ENCODE results near the gene CACNA1B. TPM values are rescaled to one million over a fixed set of nuclear protein-coding genes. Genes with fewer than 3 reads are reported as not detected.

Gene CACNA1B
- total RNA-seq, 1 donor from 2014 or later = 0.41 TPM

DNA sequence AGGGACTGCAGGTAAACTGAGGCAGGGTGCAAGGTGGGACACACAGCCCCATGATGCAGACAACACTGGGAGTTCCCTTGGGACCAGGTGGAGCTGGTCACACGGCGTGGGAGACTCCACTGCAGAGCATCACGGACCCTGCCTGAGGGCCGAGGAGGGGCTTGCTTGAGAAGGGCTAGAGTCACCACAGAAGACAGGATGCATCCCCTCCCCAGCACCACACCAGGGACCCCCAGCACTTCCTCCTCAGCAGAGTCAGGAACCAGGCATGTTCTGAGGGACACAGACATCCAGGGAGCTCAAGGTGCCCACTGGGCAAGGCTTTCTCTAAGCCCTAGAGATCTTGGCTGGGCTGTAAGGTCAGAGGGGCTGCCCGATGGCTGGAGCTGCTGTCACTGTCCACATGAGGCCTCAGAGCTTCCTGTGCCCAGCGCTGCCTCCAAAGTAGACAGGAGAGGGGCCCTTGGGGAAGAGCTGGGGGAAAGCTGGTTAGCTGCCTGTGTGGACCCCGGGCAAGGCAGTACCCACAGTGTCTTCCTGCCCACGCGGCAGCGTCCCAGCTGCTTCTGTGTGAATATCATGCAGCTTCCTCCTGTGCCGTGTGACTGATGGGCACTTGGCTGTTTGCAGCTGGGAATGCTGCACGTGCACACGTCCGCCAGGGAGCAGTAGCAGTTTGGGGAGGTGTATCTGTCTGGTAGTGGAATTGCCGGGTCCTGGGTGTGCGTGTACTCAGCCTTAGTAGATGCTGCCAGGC, 176.6 kb downstream of the CACNA1B start:
- ATAC-seq = no peak
- DNase-seq (ENCODE audit: missing footprints) = no peak
- intact Hi-C loops (cut with DNase I) = no loop called here

GRCh38 chr9:138057726-138058125, 180.1 kb downstream of the CACNA1B start:
- DNase-seq (ENCODE audit: missing footprints) (no peak), ATAC-seq (no peak)
- intact Hi-C loops (cut with DNase I) = no loop called here

DNA sequence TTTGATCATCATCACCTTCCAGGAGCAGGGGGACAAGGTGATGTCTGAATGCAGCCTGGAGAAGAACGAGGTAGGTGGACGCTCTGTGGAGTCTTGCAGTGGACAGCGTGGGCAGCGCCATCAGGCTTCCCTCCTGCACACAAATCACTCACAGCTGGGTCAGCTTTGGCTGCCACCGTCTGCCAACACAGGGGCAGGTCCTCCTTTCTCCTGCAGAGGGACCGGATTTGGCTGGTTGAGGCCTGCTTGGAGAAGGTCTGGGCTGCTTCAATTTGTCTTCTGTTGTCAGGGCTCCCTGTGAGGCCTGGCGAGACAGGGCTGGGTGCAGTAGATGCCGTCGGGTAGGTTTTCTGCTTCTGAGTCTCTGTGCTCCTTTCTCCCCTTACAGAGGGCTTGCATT, 180.6 kb downstream of the CACNA1B start:
- ATAC-seq = no peak
- intact Hi-C loops (cut with DNase I) = no loop called here

DNA sequence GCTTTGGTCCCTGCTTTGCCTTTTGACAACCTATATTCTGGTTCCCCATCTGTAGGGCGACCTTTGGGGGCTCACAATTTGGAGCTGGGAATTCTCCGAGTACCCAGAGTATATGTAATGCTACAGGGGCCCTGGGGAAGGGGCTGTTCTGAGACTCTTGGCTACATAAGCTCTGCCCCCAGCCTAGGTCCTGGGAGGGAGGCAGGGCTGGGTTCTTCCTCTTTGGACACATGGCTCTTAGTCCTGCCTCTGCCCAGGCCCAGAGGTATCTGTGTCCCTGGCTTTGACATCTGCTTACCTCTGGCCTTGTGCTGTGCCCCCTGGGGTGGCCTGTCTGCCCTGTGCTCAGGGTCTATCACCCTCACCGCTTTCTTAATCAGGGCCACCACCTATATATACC, 181.6 kb downstream of the CACNA1B start:
- ATAC-seq (peak; percentile 31), DNase-seq (ENCODE audit: missing footprints) (no peak)
- intact Hi-C loops (cut with DNase I) = no loop called here

More for the DNA sequence above, 180.6 kb downstream of the CACNA1B start:
- no peak for DNase-seq (ENCODE audit: missing footprints)

GRCh38 chr9:138060365-138060764, 182.8 kb downstream of the CACNA1B start:
- ATAC-seq = no peak
- DNase-seq (ENCODE audit: missing footprints) = no peak
- intact Hi-C loops (cut with DNase I) = no loop called here

GRCh38 chr9:138060881-138061280, 183.3 kb downstream of the CACNA1B start:
- DNase-seq (ENCODE audit: missing footprints) = no peak
- intact Hi-C loops (cut with DNase I) = no loop called here
- ATAC-seq = no peak

GRCh38 chr9:138061631-138062030, 184.0 kb downstream of the CACNA1B start:
- ATAC-seq (no peak), DNase-seq (ENCODE audit: missing footprints) (no peak)
- intact Hi-C loops (cut with DNase I) = no loop called here

DNA sequence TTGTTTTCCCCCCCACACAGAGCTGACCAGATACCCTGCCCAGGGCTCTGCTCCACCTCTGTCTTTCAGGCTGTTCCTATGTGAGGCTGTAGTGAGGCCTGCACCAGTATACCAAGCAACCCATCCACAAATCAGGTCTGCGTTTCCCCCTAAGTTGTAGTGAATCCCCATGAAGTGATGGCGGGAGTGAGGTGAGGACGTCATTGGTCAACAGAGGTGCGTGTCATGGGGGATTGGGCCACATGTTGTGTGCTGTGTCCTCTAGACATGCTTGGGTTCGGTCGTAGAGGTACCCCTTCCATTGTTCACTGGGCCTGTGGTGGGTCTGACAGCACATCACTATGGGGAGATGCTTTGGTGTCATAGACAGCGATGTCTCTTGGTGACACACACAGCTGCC, 184.6 kb downstream of the CACNA1B start:
- intact Hi-C loops (cut with DNase I) = no loop called here
- ATAC-seq (no peak), DNase-seq (ENCODE audit: missing footprints) (no peak)

DNA sequence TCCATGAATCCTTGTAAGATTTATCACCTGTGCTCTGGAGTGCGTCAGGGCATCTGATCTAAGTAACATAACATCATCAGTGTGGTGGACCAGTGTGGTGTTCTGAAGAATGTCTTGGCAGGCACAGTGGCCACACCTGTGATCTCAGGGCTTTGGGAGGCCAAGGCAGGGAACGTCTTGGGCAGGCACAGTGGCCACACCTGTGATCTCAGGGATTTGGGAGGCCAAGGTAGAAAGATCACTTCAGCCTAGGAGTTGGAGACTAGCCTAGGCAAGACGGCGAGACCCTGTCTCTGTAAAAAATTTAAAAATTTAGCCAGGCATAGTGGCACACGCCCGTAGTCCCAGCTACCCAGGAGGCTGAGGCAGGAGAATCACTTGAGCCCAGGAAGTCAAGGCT, 185.5 kb downstream of the CACNA1B start:
- no peak for ATAC-seq
- intact Hi-C loops (cut with DNase I) = no loop called here
- DNase-seq (ENCODE audit: missing footprints) = no peak

- no peak for DNase-seq (ENCODE audit: missing footprints)
- no peak for ATAC-seq
- intact Hi-C loops (cut with DNase I) = no loop called here
These were observed 186.2 kb downstream of the CACNA1B start for GRCh38 chr9:138063785-138064184.

GRCh38 chr9:138064547-138064946, 187.0 kb downstream of the CACNA1B start:
- ATAC-seq (no peak), DNase-seq (ENCODE audit: missing footprints) (no peak)
- intact Hi-C loops (cut with DNase I) = no loop called here

DNA sequence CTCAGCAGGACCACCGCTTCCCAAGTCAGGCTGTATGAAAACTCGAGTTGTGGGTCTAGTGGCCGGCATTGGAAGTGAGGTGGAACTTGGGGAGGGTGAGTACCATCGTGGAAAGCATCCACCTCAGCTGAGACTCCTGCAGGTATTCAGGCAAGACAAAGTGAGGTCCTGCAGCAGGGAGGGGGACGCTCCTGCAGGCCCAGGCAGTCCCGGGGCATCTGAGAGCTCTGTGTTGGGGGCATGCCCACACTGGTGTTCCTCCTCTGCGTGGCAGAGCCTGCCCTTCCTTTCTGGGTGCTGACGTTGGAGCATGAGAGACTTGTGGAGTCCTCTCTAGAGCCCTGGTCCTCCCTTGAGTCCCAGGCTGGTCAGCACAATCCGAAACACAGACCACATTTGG, 187.7 kb downstream of the CACNA1B start:
- intact Hi-C loops (cut with DNase I) = no loop called here
- no peak for DNase-seq (ENCODE audit: missing footprints)
- ATAC-seq = no peak

- DNase-seq (ENCODE audit: missing footprints) (peak; percentile 37), ATAC-seq (no peak)
- intact Hi-C loops (cut with DNase I) = no loop called here
These were observed 188.5 kb downstream of the CACNA1B start for GRCh38 chr9:138066049-138066448.

- peak; percentile 28 for DNase-seq (ENCODE audit: missing footprints)
These were observed 190.2 kb downstream of the CACNA1B start for GRCh38 chr9:138067613-138068367.

DNA sequence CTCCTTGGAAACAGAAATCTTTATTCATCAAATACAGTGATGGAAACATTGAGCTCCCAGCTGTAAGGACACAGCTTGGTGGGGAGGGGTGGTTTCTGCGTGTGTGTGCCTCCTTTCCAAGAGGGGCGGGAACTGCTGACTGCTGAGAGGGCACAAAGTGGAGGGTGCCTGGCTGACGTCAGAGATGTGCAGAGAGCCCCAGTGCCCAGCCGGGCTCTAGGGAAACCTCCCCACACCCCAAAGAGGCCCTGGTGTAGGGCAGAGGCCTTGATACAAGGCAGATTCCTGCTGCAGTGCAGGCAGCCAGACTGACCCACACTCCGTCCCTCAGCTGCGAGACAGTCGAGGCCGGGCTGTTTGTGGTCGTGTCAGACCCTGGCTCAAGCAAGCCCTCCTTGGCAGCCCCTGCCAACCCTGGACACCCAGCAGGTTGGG, 191.0 kb downstream of the CACNA1B start:
- intact Hi-C loops (cut with DNase I) = no loop called here
- DNase-seq (ENCODE audit: missing footprints) (peak; percentile 48), ATAC-seq (no peak)

More at GRCh38 chr9:138067613-138068367, 190.2 kb downstream of the CACNA1B start:
- intact Hi-C loops (cut with DNase I) = no loop called here
- no peak for ATAC-seq

DNA sequence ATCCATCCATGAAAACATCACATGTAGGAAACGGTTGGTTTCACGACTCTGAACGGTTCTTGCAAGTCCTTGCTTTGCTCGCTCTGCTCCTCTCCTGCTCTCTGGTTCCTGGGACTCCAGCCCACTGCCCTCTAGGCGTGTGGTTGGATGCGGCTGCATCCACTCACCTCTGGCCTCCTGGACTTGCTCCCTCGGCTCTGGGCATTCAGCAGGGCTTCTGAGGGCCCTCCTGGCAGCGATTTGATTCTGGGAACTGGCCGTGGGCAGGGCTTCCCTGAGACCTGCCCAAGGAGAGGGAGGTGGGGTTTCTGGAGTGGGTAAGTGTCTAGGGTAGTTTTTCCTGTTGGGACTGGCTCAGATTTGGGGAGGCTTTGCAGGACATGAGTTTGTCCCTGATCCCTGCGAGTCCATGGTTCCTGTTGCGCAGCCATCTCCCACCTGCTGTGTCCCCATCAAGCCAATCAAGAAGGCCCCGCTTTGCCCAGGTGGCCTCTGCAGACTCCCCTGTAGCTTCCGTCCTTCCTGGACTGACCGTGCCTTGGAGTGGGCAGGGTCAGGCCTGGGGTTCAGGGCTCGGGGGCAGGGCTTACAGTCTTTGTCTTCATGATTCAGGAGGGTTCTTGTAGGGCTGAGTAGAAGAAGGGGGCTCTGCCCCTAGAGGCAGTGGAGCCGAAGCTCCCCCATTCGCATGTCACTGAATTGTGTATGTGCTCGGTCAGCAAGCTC, 192.3 kb downstream of the CACNA1B start:
- ATAC-seq = no peak
- intact Hi-C loops (cut with DNase I) = no loop called here
- DNase-seq (ENCODE audit: missing footprints) = peak; percentile 26

GRCh38 chr9:138070815-138071214, 193.2 kb downstream of the CACNA1B start:
- no peak for ATAC-seq
- no peak for DNase-seq (ENCODE audit: missing footprints)
- intact Hi-C loops (cut with DNase I) = no loop called here

DNA sequence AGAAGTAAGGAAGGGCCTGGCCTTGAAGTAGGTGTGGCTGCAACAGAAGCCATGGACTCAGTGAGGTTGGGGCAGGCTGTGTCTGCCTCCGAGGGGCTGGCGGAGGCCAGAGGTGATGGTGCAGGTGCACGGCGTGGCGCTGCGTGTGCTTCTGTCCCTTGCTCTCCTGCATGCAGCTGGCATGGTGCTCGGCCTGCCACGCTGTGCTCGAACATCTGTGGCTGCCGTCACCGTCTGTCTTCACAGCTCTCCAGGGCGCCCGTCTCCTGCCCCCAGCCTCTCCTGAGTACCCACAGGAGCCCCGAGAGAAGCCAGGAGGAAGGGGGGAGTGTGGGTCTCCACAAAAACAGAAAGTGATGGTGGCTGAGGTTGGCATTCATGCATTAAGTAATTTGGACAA, 193.7 kb downstream of the CACNA1B start:
- DNase-seq (ENCODE audit: missing footprints) (peak; percentile 61), ATAC-seq (no peak)
- intact Hi-C loops (cut with DNase I) = no loop called here

DNA sequence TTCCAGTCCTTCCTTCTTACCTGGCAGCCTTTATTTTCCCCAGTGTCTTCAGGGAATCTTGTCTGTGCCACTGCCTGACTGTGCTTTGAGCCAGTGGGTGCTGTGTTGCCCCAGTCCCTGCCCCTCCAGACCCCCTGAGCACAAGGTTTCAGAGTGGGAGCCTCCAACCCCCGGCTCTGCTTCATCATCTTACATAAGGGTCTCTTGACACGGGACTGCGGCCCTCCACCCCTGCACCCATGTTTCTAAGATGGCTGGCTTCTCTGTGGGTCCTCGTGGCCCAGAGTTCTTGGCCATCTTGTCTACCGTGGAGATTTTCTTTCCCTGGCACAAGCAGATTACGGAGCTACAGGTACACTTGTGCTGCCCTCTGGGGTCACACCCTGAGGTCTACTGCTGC, 194.1 kb downstream of the CACNA1B start:
- DNase-seq (ENCODE audit: missing footprints) (peak; percentile 49), ATAC-seq (no peak)
- intact Hi-C loops (cut with DNase I) = no loop called here

All from Right ventricle myocardium inferior (tissue), 1 donor.